ENCODE data around the gene TXNL4A.
A peak's percentile ranks its signal among the peaks of the same experiment; 100 is the strongest.

TXNL4A gene

GRCh38 chr18:79972720-79973119 is 15.6 kb downstream of the TXNL4A start:
- no peak for TF ChIP-seq CTCF (conservative IDR thresholded peaks at IDR 0.05; ENCODE audit: low read depth, low read length)
- DNase-seq (ENCODE audit: low read depth): no peak
- H3K4me3 ChIP-seq (ENCODE audit: low read depth, low read length): no peak overlapping the region

- no peak for TF ChIP-seq CTCF (conservative IDR thresholded peaks at IDR 0.05; ENCODE audit: low read depth, low read length)
- H3K4me3 ChIP-seq (ENCODE audit: low read depth, low read length): no peak overlapping the region
- DNase-seq (ENCODE audit: low read depth): no peak
Observed at GRCh38 chr18:79971986-79972385, 16.4 kb downstream of the TXNL4A start.

GRCh38 chr18:79971211-79971952 is 17.0 kb downstream of the TXNL4A start:
- no peak for TF ChIP-seq CTCF (conservative IDR thresholded peaks at IDR 0.05; ENCODE audit: low read depth, low read length)
- no peak for DNase-seq (ENCODE audit: low read depth)
- no peak overlapping the region for H3K4me3 ChIP-seq (ENCODE audit: low read depth, low read length)

GRCh38 chr18:79970419-79971133 is 17.8 kb downstream of the TXNL4A start:
- H3K4me3 ChIP-seq (ENCODE audit: low read depth, low read length): no peak overlapping the region
- no peak for DNase-seq (ENCODE audit: low read depth)
- no peak for TF ChIP-seq CTCF (conservative IDR thresholded peaks at IDR 0.05; ENCODE audit: low read depth, low read length)

- no peak for TF ChIP-seq CTCF (conservative IDR thresholded peaks at IDR 0.05; ENCODE audit: low read depth, low read length)
- peak overlapping the region; percentile 64 for H3K4me3 ChIP-seq (ENCODE audit: low read depth, low read length)
- peak; percentile 96 for DNase-seq (ENCODE audit: low read depth)
Observed at GRCh38 chr18:79965119-79965902, 23.1 kb downstream of the TXNL4A start.

- H3K4me3 ChIP-seq (ENCODE audit: low read depth, low read length): peak within 1 kb of the TSS; percentile 64
- TF ChIP-seq CTCF (conservative IDR thresholded peaks at IDR 0.05; ENCODE audit: low read depth, low read length): peak; percentile 17
- DNase-seq (ENCODE audit: low read depth): no peak
Observed at GRCh38 chr18:79964330-79965118, 23.8 kb downstream of the TXNL4A start, which contains the start of gene HSBP1L1. Gene HSBP1L1, plus strand, starts transcription at chr18:79964643. Its CDS starts 93 bp downstream, at chr18:79964736.

Data from choroid plexus epithelial cell (primary cell).